ENCODE data around the gene MACROH2A1.

MACROH2A1 gene

DNA sequence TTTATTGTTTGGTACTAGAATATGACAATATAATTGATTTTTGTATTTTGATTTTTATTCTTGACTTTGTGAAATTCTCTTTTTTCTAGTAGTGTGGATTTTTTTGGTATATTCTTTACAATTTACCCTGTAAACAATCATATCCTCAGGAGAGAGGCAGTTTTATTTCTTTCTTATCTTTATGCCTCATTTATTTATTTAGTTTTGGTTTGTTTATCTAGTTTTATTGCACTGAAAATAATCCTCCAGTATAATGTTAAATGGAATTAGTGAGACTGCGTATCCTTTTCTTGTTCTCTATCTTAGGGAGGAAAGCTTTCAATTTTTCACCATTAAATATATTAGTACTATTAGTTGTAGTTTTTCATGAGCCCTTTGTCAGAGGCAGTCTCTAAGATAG, 109.4 kb downstream of the MACROH2A1 start:
- no peaks in the 10 kb centered on the region for H4K20me1 ChIP-seq (ENCODE audit: insufficient read depth, low read length)
- no peak overlapping the region for H3K4me2 ChIP-seq (ENCODE audit: low read length)
- H3K79me2 ChIP-seq (ENCODE audit: low read length) = no peaks in the 10 kb centered on the region
- H3K4me3 ChIP-seq (ENCODE audit: low read length) = no peak overlapping the region
- H3K9me3 ChIP-seq (ENCODE audit: insufficient read depth, low read length) = no peaks in the 10 kb centered on the region
- H3K9ac ChIP-seq (ENCODE audit: low read length) = no peak overlapping the region
- H3K27ac ChIP-seq (ENCODE audit: low read length) = no peak overlapping the region
- H3K36me3 ChIP-seq (replicated peaks; ENCODE audit: low read depth, low read length) = no peaks in the 10 kb centered on the region
- no peak for TF ChIP-seq EZH2phosphoT487 (IDR thresholded peaks at IDR 0.05; ENCODE audit: low read depth)
- TF ChIP-seq, protein P1, sequence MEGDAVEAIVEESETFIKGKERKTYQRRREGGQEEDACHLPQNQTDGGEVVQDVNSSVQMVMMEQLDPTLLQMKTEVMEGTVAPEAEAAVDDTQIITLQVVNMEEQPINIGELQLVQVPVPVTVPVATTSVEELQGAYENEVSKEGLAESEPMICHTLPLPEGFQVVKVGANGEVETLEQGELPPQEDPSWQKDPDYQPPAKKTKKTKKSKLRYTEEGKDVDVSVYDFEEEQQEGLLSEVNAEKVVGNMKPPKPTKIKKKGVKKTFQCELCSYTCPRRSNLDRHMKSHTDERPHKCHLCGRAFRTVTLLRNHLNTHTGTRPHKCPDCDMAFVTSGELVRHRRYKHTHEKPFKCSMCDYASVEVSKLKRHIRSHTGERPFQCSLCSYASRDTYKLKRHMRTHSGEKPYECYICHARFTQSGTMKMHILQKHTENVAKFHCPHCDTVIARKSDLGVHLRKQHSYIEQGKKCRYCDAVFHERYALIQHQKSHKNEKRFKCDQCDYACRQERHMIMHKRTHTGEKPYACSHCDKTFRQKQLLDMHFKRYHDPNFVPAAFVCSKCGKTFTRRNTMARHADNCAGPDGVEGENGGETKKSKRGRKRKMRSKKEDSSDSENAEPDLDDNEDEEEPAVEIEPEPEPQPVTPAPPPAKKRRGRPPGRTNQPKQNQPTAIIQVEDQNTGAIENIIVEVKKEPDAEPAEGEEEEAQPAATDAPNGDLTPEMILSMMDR (IDR thresholded peaks at IDR 0.05; ENCODE audit: low read depth, low read length) = no peak
- H3K27me3 ChIP-seq (ENCODE audit: low read depth, low read length) = no peaks in the 10 kb centered on the region; the same call in 1 of the 2 replicates
- no peaks in the 10 kb centered on the region for H3K4me1 ChIP-seq (ENCODE audit: low read length)
- no peak overlapping the region for H2AFZ ChIP-seq (ENCODE audit: low read depth, low read length)

DNA sequence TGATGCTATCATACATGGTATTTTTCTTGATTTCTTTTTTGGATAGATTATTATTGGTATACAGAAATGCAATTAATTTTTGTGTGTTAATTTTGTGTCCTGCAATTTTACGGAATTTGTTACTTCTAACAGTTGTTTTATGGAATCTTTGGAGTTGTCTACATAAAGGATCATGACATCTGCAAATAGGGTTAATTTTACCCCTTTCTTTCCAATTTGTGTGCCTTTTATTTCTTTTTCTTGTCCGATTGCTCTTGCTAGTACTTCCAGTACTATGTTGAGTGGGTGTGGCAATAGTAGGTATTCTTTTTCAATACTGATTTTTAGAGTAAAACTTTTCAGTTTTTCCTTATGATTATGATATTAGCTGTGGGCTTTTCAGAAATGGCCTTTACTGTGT, 111.5 kb downstream of the MACROH2A1 start:
- H3K9me3 ChIP-seq (ENCODE audit: insufficient read depth, low read length) = no peaks in the 10 kb centered on the region
- no peak overlapping the region for H3K4me2 ChIP-seq (ENCODE audit: low read length)
- H3K4me1 ChIP-seq (ENCODE audit: low read length) = no peaks in the 10 kb centered on the region
- no peaks in the 10 kb centered on the region; the same call in 1 of the 2 replicates for H3K27me3 ChIP-seq (ENCODE audit: low read depth, low read length)
- no peak overlapping the region for H3K9ac ChIP-seq (ENCODE audit: low read length)
- no peaks in the 10 kb centered on the region for H3K36me3 ChIP-seq (replicated peaks; ENCODE audit: low read depth, low read length)
- H3K4me3 ChIP-seq (ENCODE audit: low read length) = no peak overlapping the region
- no peak overlapping the region for H2AFZ ChIP-seq (ENCODE audit: low read depth, low read length)
- TF ChIP-seq EZH2phosphoT487 (IDR thresholded peaks at IDR 0.05; ENCODE audit: low read depth) = no peak
- TF ChIP-seq, protein P1 (IDR thresholded peaks at IDR 0.05; ENCODE audit: low read depth, low read length) = no peak
- no peaks in the 10 kb centered on the region for H3K79me2 ChIP-seq (ENCODE audit: low read length)
- H4K20me1 ChIP-seq (ENCODE audit: insufficient read depth, low read length) = no peaks in the 10 kb centered on the region
- H3K27ac ChIP-seq (ENCODE audit: low read length) = no peak overlapping the region

Data from OCI-LY3 (cell line).